Measurements from ENCODE around the gene TTC33.

- TF ChIP-seq CTCF (IDR thresholded peaks at IDR 0.05) = no peak
- no peak for TF ChIP-seq POLR2A (IDR thresholded peaks at IDR 0.05)
These were observed 83.3 kb downstream of the TTC33 start for GRCh38 chr5:40672425-40672824.

All from Peyer's patch (tissue), 4 donors.